Common myeloid progenitor, CD34-positive (primary cell): ENCODE data around the gene FBN1.

ENCODE experiments used
- CTCF ChIA-PET: fragments of 350-600 bp; sonication (Branson Sonifier 250); formaldehyde crosslinking; loops from one replicate; lab custom pipeline; 2021; ENCODE audit warnings: antibody characterized with exemption; lab: Charles Lee
- POLR2A ChIA-PET: fragments of 350-600 bp; sonication (Branson Sonifier 250); formaldehyde crosslinking; loops from one replicate; lab custom pipeline; 2021; ENCODE audit warnings: antibody characterized with exemption; lab: Charles Lee
- DNase-seq, 3 donors: peaks; one replicate each; pipeline versions ENCODE4 v3.0.0 to v3.0.0-alpha.2; 2013
- H3K27ac ChIP-seq, 2 experiments: 1 replicate in 1 of 2; 2 replicates in 1 of 2; pipeline ENCODE4 v1.7.0; 2013; ENCODE audit warnings: inconsistent platforms in 2 of 2, low read length in 2 of 2, mild to moderate bottlenecking in 2 of 2, low read depth in 1 of 2, moderate library complexity in 1 of 2; ENCODE audit not compliant: severe bottlenecking in 2 of 2, insufficient read depth in 1 of 2, poor library complexity in 1 of 2
- H3K27me3 ChIP-seq, 5 experiments: replicated peaks in 2 of 5; 1 replicate in 3 of 5; 2 replicates in 2 of 5; pipeline versions ENCODE4 v1.6.1 to v1.7.0; 2013; ENCODE audit warnings: low read length in 4 of 5, mild to moderate bottlenecking in 2 of 5, moderate library complexity in 2 of 5, inconsistent platforms in 1 of 5; ENCODE audit not compliant: insufficient read depth in 5 of 5, control insufficient read depth in 4 of 5
- H3K36me3 ChIP-seq, 4 experiments: 1 replicate in 2 of 4; 2 replicates in 2 of 4; pipeline versions ENCODE4 v1.6.1 to v1.7.0; 2013; ENCODE audit warnings: low read length in 3 of 4, control low read depth in 1 of 4, mild to moderate bottlenecking in 1 of 4; ENCODE audit not compliant: control insufficient read depth in 4 of 4, insufficient read depth in 4 of 4
- H3K4me1 ChIP-seq, 4 experiments: 1 replicate in 3 of 4; 2 replicates in 1 of 4; pipeline versions ENCODE4 v1.6.1 to v1.7.1; 2013; ENCODE audit warnings: low read length in 3 of 4, mild to moderate bottlenecking in 3 of 4, control low read depth in 1 of 4, inconsistent platforms in 1 of 4, moderate library complexity in 1 of 4; ENCODE audit not compliant: control insufficient read depth in 4 of 4, insufficient read depth in 4 of 4; ENCODE audit errors: control extremely low read depth in 1 of 4
- H3K4me3 ChIP-seq, 7 experiments: 1 replicate in 4 of 7; 2 replicates in 3 of 7; pipeline versions ENCODE4 v1.5.1 to v1.7.0; 2013; ENCODE audit warnings: mild to moderate bottlenecking in 7 of 7, low read length in 6 of 7, moderate library complexity in 6 of 7, inconsistent platforms in 2 of 7, low read depth in 2 of 7, control low read depth in 1 of 7; ENCODE audit not compliant: insufficient read depth in 4 of 7, control insufficient read depth in 1 of 7; ENCODE audit errors: extremely low read depth in 1 of 7
- H3K9me3 ChIP-seq, 5 experiments: 1 replicate in 4 of 5; 2 replicates in 1 of 5; pipeline versions ENCODE4 v1.6.1 to v1.7.1; 2013; ENCODE audit warnings: low read length in 4 of 5, mild to moderate bottlenecking in 2 of 5, inconsistent platforms in 1 of 5, low read depth in 1 of 5, moderate library complexity in 1 of 5; ENCODE audit not compliant: control insufficient read depth in 4 of 5, insufficient read depth in 2 of 5; ENCODE audit errors: control extremely low read depth in 1 of 5
- WGBS: methylation state at CpG from one replicate; pipeline ENCODE4 v1.1.5; 2013; ENCODE audit not compliant: insufficient coverage; 5-methylcytosine and 5-hydroxymethylcytosine counted together

FBN1 gene

DNA sequence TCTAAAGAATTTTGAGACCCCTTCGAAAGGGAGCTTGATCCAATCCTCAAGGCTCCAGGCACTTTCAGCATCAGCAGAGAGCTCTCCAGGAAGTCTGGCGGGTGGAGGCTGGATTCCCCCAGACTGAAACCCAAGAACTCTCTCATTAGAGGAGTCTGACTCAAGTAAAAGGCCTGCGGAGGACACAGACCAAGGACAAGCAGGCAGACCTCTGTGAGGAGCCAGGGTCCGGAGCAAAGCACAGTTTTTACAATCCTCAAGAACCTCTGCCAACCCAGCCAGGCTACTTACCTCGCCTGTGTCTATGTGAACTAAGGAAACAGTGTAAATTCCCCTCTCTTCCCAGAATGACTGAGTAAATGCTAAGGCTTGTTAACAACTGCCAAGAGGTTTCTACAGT, 86.2 kb downstream of the FBN1 start:
- Histone ChIP-seq H3K9me3 (no peaks in the 10 kb centered on the region), H3K4me1 (peaks cover 6 to 24% (median 7%) of the 10 kb centered on the region in 4 experiments), H3K27me3 (no peaks in the 10 kb centered on the region), H3K36me3 (no peaks in the 10 kb centered on the region), H3K27ac (no peak overlapping the region), H3K4me3 (no peak overlapping the region)
- CTCF ChIA-PET, result interaction anchor here (2.2 kb wide), 1 partner anchor 14 kb away, joined by 4 read pairs; no protein-coding TSS in a partner anchor
- 83% methylated on average over 3 of the region's 5 CpGs for WGBS
- no peak for DNase-seq
- POLR2A ChIA-PET, result no interaction called here

DNA sequence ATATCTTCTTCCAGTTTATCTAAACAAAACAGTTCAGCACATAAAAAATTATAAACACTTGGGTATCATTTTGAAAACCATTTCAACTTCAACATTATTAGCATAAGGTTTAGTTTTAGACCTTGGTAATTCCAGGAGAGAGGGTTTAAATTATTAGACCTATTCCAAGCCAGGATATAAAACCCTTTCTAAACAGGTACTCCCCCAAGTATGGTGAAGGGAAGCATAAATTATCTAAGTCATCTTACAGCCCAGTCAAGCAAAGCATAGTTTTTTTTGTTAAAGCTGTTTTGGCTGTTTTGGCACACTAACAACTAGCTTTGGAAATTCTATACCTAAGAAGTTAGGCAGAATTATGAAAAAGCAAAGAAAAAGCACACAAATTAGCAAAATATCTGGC, 87.3 kb downstream of the FBN1 start:
- Histone ChIP-seq H3K27ac (no peak overlapping the region), H3K4me3 (no peak overlapping the region), H3K9me3 (no peaks in the 10 kb centered on the region), H3K4me1 (peaks cover 6 to 24% (median 7%) of the 10 kb centered on the region in 4 experiments), H3K36me3 (no peaks in the 10 kb centered on the region), H3K27me3 (no peaks in the 10 kb centered on the region)
- DNase-seq, result no peak
- ChIA-PET POLR2A (no interaction called here), CTCF (interaction anchor here (2.2 kb wide), 1 partner anchor 15 kb away, joined by 4 read pairs; no protein-coding TSS in a partner anchor)

DNA sequence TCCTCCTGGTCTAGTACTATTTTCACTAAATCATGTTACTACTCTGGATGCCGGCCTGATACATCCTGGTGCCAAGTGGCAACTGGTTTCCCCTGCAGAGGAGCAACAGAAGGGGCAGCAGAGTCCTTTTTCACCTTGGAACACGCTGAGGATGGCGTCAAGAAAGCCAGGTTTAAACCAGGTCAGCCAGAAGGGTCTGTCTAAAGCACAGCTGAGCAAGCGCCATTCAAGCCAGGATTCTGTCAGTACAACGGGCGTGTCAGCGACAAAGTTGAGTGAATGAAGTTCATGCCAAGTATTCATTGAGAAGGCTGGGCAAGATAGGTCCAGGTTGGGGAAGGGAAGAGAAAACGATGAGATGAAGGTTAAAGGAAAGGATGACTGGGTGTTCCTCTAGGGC, 88.2 kb downstream of the FBN1 start:
- no peak for DNase-seq
- H3K4me1 ChIP-seq, result peaks cover 6 to 24% (median 7%) of the 10 kb centered on the region in 4 experiments
- 97% methylated on average over 7 of the region's 8 CpGs for WGBS
- H3K36me3 ChIP-seq, result no peaks in the 10 kb centered on the region
- no peak overlapping the region for H3K4me3 ChIP-seq
- ChIA-PET CTCF (interaction anchor here (2.2 kb wide), 1 partner anchor 16 kb away, joined by 4 read pairs; no protein-coding TSS in a partner anchor), POLR2A (no interaction called here)
- H3K27me3 ChIP-seq, result no peaks in the 10 kb centered on the region
- H3K27ac ChIP-seq, result no peak overlapping the region
- H3K9me3 ChIP-seq, result no peaks in the 10 kb centered on the region

DNA sequence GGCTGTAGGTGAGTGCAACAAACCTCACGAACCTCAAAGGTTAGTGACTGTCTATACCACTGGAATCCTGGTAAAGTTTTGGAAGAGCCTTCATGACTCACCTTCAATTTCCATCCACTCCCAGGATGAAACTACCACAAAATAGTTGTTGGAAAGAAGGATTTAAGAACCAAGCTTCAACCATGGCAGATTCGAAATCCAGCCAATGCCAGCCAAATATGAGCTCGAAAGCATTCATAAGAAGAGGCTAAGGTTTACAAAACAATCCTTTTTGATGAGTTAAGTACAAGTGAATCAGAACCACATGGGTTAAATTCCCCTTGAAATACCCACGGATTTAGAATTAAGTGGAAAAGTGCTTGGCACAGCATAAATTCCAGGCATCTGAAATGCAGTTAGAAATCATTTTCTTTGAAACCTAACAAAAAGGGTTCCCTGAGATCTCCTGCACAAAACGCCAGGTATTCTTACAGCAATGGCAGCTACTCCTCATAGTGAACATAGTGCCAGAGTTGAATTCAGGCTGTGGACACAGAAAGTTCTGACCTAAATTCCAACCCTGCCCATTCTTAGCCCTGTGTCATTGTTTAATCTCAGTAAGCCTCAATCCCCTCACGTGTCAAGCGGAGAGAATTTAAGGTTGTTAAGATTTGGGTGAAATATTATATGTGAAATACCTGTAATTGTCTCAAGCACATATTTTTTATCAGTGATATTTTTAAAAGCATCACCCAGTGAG, 89.2 kb downstream of the FBN1 start:
- Histone ChIP-seq H3K4me3 (no peak overlapping the region), H3K9me3 (no peaks in the 10 kb centered on the region)

DNA sequence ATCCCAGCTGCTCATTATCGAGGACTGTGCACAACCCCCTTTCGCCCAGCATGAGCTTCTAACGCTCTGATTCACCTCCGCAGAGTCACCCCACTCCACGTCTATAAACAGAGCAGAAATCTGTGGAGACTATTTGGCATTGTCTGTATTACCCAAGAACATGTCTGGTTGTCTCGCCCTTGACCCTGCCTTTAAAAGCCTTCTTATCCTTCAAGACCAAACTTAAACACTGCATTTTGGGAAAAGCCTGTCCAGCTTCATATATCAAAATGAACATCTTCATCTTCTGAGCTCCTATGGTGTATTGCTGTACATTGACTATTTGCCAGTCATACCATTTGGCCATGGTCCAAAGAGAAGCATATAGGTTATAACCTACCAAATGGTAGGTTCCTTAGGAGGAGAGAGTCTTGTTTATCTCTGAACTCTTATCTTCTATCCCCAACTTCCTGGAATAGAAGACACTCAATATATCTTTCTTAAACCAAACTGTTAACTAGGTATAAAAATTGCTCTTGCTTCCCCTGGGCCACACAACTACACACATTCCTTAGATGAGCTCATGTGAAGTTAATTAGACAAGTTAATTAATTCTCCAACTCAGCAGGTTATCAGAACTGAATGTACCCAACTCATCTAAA, 90.1 kb downstream of the FBN1 start:
- WGBS, result 92% methylated on average over 6 of the region's 6 CpGs
- Histone ChIP-seq H3K27ac (no peak overlapping the region), H3K4me3 (peak overlapping the region in 1 of 7 experiments; percentile 8), H3K4me1 (peaks cover 6 to 24% (median 7%) of the 10 kb centered on the region in 4 experiments), H3K36me3 (no peaks in the 10 kb centered on the region), H3K9me3 (no peaks in the 10 kb centered on the region), H3K27me3 (no peaks in the 10 kb centered on the region)
- ChIA-PET CTCF (interaction anchor here (1.0 kb wide), 1 partner anchor 19 kb away, joined by 4 read pairs; no protein-coding TSS in a partner anchor), POLR2A (no interaction called here)
- peak; percentile 23 to 53 (median 39) for DNase-seq

More for the DNA sequence above, 89.2 kb downstream of the FBN1 start:
- CTCF ChIA-PET, result interaction anchor here (1.0 kb wide), 1 partner anchor 20 kb away, joined by 4 read pairs; no protein-coding TSS in a partner anchor
- Histone ChIP-seq H3K27ac (no peak overlapping the region), H3K36me3 (no peaks in the 10 kb centered on the region), H3K27me3 (no peaks in the 10 kb centered on the region), H3K4me1 (peaks cover 6 to 24% (median 7%) of the 10 kb centered on the region in 4 experiments)
- DNase-seq, result no peak
- WGBS, result 98% methylated on average over 5 of the region's 7 CpGs
- POLR2A ChIA-PET, result no interaction called here

DNA sequence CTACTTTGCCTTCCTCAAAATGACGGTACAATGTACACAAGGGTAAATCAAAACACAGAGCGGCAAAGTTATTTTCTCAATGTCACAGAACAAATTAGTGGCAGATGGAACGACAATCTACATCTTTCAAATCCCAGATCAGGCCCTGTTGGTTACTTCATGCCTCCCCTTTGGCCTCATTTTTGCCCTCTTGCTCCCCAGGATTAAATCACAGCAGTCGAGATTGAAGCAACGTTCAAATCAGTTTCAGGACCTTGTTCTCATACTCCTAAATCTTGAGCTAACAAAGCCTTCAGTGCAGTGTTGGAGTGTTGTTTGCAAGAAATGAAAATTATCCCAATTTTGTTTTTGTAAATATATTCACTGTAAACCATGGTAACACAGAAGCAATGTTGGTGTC, 91.4 kb downstream of the FBN1 start:
- POLR2A ChIA-PET, result no interaction called here
- DNase-seq, result no peak
- Histone ChIP-seq H3K27me3 (no peaks in the 10 kb centered on the region), H3K9me3 (no peaks in the 10 kb centered on the region), H3K4me1 (peaks cover 6 to 21% (median 7%) of the 10 kb centered on the region in 4 experiments), H3K36me3 (no peaks in the 10 kb centered on the region), H3K27ac (no peak overlapping the region), H3K4me3 (no peak overlapping the region)
- CTCF ChIA-PET, result no interaction called here
- 100% methylated on average over 3 of the region's 5 CpGs for WGBS

DNA sequence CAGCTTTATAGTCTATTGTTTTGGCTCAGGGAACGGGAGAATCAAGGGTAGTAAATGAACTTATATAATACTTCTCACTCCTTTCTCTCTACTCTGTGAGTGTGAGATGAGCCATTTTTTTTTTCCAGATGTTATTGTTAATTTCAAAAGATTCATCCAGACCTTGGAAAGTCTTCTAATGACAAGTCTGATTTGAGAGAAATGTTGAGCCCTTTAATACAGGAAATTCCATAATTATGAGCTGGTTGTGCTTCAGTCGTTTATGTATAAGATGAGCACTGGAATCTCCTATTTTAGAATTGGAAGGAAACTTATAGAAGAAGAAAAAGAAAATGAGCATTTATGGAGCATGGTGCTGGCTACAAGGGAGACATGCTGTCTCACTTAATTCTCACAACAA, 92.0 kb downstream of the FBN1 start:
- CTCF ChIA-PET, result no interaction called here
- no peak overlapping the region for H3K27ac ChIP-seq

More for the DNA sequence above, 92.0 kb downstream of the FBN1 start:
- Histone ChIP-seq H3K4me3 (no peak overlapping the region), H3K4me1 (peaks cover 6 to 18% (median 7%) of the 10 kb centered on the region in 4 experiments), H3K36me3 (no peaks in the 10 kb centered on the region), H3K9me3 (no peaks in the 10 kb centered on the region), H3K27me3 (no peaks in the 10 kb centered on the region)
- 100% methylated on average over 1 of the region's 2 CpGs for WGBS
- DNase-seq, result no peak
- POLR2A ChIA-PET, result no interaction called here
